ENCODE data around the gene TCEAL4. TPM values are rescaled to one million over a fixed set of nuclear protein-coding genes. Genes with fewer than 3 reads are reported as not detected.

TCEAL4 gene
- total and polyA plus RNA-seq, 2 of the 13 experiments (the other 11 are each of a cell fraction or from before 2014, with no cell fraction given), result 12.6 to 31.0 TPM

DNA sequence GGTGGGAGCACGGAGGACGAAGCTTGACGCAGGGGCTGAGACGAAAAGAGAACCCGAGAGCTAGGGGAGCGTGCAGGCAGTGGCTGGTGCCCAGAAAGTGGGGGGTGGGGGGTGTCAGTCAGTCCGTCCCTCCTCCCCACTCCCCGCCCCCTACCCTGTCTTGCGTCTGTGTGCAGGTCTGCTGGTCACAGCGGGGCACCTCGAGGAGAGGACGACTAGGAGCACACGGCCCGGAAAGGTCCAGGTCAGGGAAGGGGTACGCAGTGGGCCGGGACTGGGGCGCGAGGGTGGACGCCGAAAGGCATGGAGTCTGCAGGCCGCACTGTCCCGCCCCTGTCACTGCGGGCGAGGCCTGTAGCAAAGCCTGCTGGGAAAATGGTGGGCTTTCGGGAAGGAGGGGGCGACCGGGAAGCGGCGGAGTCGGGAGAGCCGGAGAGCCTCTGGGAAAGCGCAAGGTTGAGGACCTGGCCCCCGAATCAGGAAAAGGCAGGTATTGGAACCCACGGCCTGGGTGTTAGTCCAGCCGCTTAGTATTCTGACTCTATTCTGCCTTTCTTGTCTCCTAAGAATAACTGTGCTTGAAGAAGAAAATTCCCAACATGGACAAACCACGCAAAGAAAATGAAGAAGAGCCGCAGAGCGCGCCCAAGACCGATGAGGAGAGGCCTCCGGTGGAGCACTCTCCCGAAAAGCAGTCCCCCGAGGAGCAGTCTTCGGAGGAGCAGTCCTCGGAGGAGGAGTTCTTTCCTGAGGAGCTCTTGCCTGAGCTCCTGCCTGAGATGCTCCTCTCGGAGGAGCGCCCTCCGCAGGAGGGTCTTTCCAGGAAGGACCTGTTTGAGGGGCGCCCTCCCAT, 44.2 kb downstream of the TCEAL4 start (continued):
- TF ChIP-seq FOXK2 (IDR thresholded peaks at IDR 0.05) (no peak), ZNF34 (CRISPR knock-in tag; IDR thresholded peaks at IDR 0.05; ENCODE audit: borderline replicate concordance) (no peak), IRF1 (CRISPR knock-in tag; IDR thresholded peaks at IDR 0.05; ENCODE audit: low read depth) (no peak), ELF1 (CRISPR knock-in tag; IDR thresholded peaks at IDR 0.05) (0 out of 2 replicates have a peak, but pooled peaks have one; percentile 28), NRL (CRISPR knock-in tag; IDR thresholded peaks at IDR 0.05; ENCODE audit: borderline replicate concordance) (0 out of 2 replicates have a peak, but pooled peaks have one; percentile 35), TEAD3 (CRISPR knock-in tag; optimal IDR thresholded peaks at IDR 0.05; ENCODE audit: borderline replicate concordance) (no peak), ZNF484 (CRISPR knock-in tag; IDR thresholded peaks at IDR 0.05; ENCODE audit: borderline replicate concordance, low read depth) (no peak), HNRNPUL1 (IDR thresholded peaks at IDR 0.05; ENCODE audit: low read depth, low read length) (no peak), ZNF30 (CRISPR knock-in tag; IDR thresholded peaks at IDR 0.05) (no peak), NR2C2 (CRISPR knock-in tag; IDR thresholded peaks at IDR 0.05; ENCODE audit: borderline replicate concordance) (no peak), RFX5 (IDR thresholded peaks at IDR 0.05; ENCODE audit: low read depth, low read length) (no peak), ZNF275 (CRISPR knock-in tag; IDR thresholded peaks at IDR 0.05; ENCODE audit: borderline replicate concordance) (no peak), ZNF33A (CRISPR knock-in tag; IDR thresholded peaks at IDR 0.05; ENCODE audit: borderline replicate concordance) (no peak), KLF12 (CRISPR knock-in tag; IDR thresholded peaks at IDR 0.05; ENCODE audit: borderline replicate concordance) (no peak), ZSCAN22 (CRISPR knock-in tag; IDR thresholded peaks at IDR 0.05) (no peak), ESRRA (CRISPR knock-in tag; IDR thresholded peaks at IDR 0.05; ENCODE audit: low read depth) (no peak), MAZ (IDR thresholded peaks at IDR 0.05; ENCODE audit: borderline replicate concordance, low read depth, low read length) (no peak), MAZ (CRISPR knock-in tag; IDR thresholded peaks at IDR 0.05; ENCODE audit: low read depth) (peak; percentile 46; the same call in 1 of the 2 replicates), TOPORS (CRISPR knock-in tag; IDR thresholded peaks at IDR 0.05) (no peak), REL (CRISPR knock-in tag; conservative IDR thresholded peaks at IDR 0.05) (no peak), ZMYM2 (CRISPR knock-in tag; IDR thresholded peaks at IDR 0.05) (no peak)
- TF ChIP-seq, protein P1, sequence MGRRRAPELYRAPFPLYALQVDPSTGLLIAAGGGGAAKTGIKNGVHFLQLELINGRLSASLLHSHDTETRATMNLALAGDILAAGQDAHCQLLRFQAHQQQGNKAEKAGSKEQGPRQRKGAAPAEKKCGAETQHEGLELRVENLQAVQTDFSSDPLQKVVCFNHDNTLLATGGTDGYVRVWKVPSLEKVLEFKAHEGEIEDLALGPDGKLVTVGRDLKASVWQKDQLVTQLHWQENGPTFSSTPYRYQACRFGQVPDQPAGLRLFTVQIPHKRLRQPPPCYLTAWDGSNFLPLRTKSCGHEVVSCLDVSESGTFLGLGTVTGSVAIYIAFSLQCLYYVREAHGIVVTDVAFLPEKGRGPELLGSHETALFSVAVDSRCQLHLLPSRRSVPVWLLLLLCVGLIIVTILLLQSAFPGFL (CRISPR knock-in tag; IDR thresholded peaks at IDR 0.05), result no peak
- TF ChIP-seq, protein P2, sequence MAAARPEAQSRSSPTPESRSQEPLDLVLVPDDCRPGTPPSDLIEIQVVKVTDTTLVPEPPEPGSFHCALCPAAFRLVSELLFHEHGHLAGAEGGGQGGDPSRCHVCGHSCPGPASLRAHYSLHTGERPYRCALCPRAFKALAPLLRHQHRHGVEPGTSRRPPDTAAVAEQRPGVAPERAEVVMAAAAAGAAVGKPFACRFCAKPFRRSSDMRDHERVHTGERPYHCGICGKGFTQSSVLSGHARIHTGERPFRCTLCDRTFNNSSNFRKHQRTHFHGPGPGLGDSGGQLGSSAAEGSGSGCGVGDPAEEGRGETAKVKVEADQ (CRISPR knock-in tag; IDR thresholded peaks at IDR 0.05; ENCODE audit: borderline replicate concordance), result no peak
- TF ChIP-seq, protein P3, sequence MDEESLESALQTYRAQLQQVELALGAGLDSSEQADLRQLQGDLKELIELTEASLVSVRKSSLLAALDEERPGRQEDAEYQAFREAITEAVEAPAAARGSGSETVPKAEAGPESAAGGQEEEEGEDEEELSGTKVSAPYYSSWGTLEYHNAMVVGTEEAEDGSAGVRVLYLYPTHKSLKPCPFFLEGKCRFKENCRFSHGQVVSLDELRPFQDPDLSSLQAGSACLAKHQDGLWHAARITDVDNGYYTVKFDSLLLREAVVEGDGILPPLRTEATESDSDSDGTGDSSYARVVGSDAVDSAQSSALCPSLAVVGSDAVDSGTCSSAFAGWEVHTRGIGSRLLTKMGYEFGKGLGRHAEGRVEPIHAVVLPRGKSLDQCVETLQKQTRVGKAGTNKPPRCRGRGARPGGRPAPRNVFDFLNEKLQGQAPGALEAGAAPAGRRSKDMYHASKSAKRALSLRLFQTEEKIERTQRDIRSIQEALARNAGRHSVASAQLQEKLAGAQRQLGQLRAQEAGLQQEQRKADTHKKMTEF (CRISPR knock-in tag; IDR thresholded peaks at IDR 0.05), result peak; percentile 17; the same call in 1 of the 2 replicates

Data from HepG2 (cell line).